ENCODE data around the gene PRPH2.
"Not testable (repeated sequence)": the region's sequence is repeated elsewhere in the genome, so short reads cannot be mapped to it uniquely, and the experiment has no call there.

PRPH2 gene

GRCh38 chr6:42711930-42712329 lies 10.5 kb downstream of the PRPH2 start:
- peaks cover 5 to 6% of the 10 kb centered on the region in 2 donors for H3K9me3 ChIP-seq (ENCODE audit: control insufficient read depth in 1 of 2, low read length in 2 of 2)
- no peak overlapping the region for H3K27ac ChIP-seq (ENCODE audit: low read length)
- no peaks in the 10 kb centered on the region for H3K36me3 ChIP-seq (ENCODE audit: control insufficient read depth in 1 of 2, insufficient read depth in 2 of 2, low read length in 2 of 2)

GRCh38 chr6:42710316-42710715 lies 12.1 kb downstream of the PRPH2 start:
- Histone ChIP-seq H3K36me3 (ENCODE audit: control insufficient read depth in 1 of 2, insufficient read depth in 2 of 2, low read length in 2 of 2) (no peaks in the 10 kb centered on the region), H3K4me1 (ENCODE audit: control insufficient read depth in 1 of 2, insufficient read depth in 2 of 2, low read length in 2 of 2) (no peaks in the 10 kb centered on the region), H3K27me3 (ENCODE audit: low read depth, low read length) (no peaks in the 10 kb centered on the region), H3K9me3 (ENCODE audit: control insufficient read depth in 1 of 2, low read length in 2 of 2) (peaks cover 5 to 6% of the 10 kb centered on the region in 2 donors), H3K4me3 (ENCODE audit: low read depth in 1 of 2, low read length in 2 of 2) (no peak overlapping the region), H3K27ac (ENCODE audit: low read length) (no peak overlapping the region)

More at GRCh38 chr6:42711930-42712329, 10.5 kb downstream of the PRPH2 start:
- H3K4me3 ChIP-seq (ENCODE audit: low read depth in 1 of 2, low read length in 2 of 2), result no peak overlapping the region
- H3K27me3 ChIP-seq (ENCODE audit: low read depth, low read length), result no peaks in the 10 kb centered on the region
- H3K4me1 ChIP-seq (ENCODE audit: control insufficient read depth in 1 of 2, insufficient read depth in 2 of 2, low read length in 2 of 2), result no peaks in the 10 kb centered on the region

- peaks cover 5 to 6% of the 10 kb centered on the region in 2 donors for H3K9me3 ChIP-seq (ENCODE audit: control insufficient read depth in 1 of 2, low read length in 2 of 2)
- H3K27me3 ChIP-seq (ENCODE audit: low read depth, low read length), result no peaks in the 10 kb centered on the region
- H3K4me1 ChIP-seq (ENCODE audit: control insufficient read depth in 1 of 2, insufficient read depth in 2 of 2, low read length in 2 of 2), result no peaks in the 10 kb centered on the region
- H3K4me3 ChIP-seq (ENCODE audit: low read depth in 1 of 2, low read length in 2 of 2), result no peak overlapping the region
- H3K27ac ChIP-seq (ENCODE audit: low read length), result no peak overlapping the region
- H3K36me3 ChIP-seq (ENCODE audit: control insufficient read depth in 1 of 2, insufficient read depth in 2 of 2, low read length in 2 of 2), result no peaks in the 10 kb centered on the region
These were observed 12.5 kb downstream of the PRPH2 start for GRCh38 chr6:42709871-42710270.

GRCh38 chr6:42708096-42708495 lies 14.3 kb downstream of the PRPH2 start:
- no peaks in the 10 kb centered on the region for H3K27me3 ChIP-seq (ENCODE audit: low read depth, low read length)
- no peak overlapping the region for H3K27ac ChIP-seq (ENCODE audit: low read length)
- H3K9me3 ChIP-seq (ENCODE audit: control insufficient read depth in 1 of 2, low read length in 2 of 2), result peaks cover 5 to 6% of the 10 kb centered on the region in 2 donors
- H3K4me3 ChIP-seq (ENCODE audit: low read depth in 1 of 2, low read length in 2 of 2), result no peak overlapping the region
- no peaks in the 10 kb centered on the region for H3K36me3 ChIP-seq (ENCODE audit: control insufficient read depth in 1 of 2, insufficient read depth in 2 of 2, low read length in 2 of 2)
- no peaks in the 10 kb centered on the region for H3K4me1 ChIP-seq (ENCODE audit: control insufficient read depth in 1 of 2, insufficient read depth in 2 of 2, low read length in 2 of 2)

GRCh38 chr6:42707595-42707994 lies 14.8 kb downstream of the PRPH2 start:
- peaks cover 5 to 6% of the 10 kb centered on the region in 2 donors for H3K9me3 ChIP-seq (ENCODE audit: control insufficient read depth in 1 of 2, low read length in 2 of 2)
- no peaks in the 10 kb centered on the region for H3K27me3 ChIP-seq (ENCODE audit: low read depth, low read length)
- H3K4me1 ChIP-seq (ENCODE audit: control insufficient read depth in 1 of 2, insufficient read depth in 2 of 2, low read length in 2 of 2), result no peaks in the 10 kb centered on the region
- H3K27ac ChIP-seq (ENCODE audit: low read length), result no peak overlapping the region
- H3K4me3 ChIP-seq (ENCODE audit: low read depth in 1 of 2, low read length in 2 of 2), result no peak overlapping the region
- H3K36me3 ChIP-seq (ENCODE audit: control insufficient read depth in 1 of 2, insufficient read depth in 2 of 2, low read length in 2 of 2), result no peaks in the 10 kb centered on the region

GRCh38 chr6:42704937-42705374 lies 17.4 kb downstream of the PRPH2 start:
- H3K4me3 ChIP-seq (ENCODE audit: low read depth in 1 of 2, low read length in 2 of 2), result no peak overlapping the region
- H3K9me3 ChIP-seq (ENCODE audit: control insufficient read depth in 1 of 2, low read length in 2 of 2), result no peaks in the 10 kb centered on the region
- H3K27me3 ChIP-seq (ENCODE audit: low read depth, low read length), result no peaks in the 10 kb centered on the region
- H3K36me3 ChIP-seq (ENCODE audit: control insufficient read depth in 1 of 2, insufficient read depth in 2 of 2, low read length in 2 of 2), result no peaks in the 10 kb centered on the region
- H3K27ac ChIP-seq (ENCODE audit: low read length), result no peak overlapping the region
- no peaks in the 10 kb centered on the region for H3K4me1 ChIP-seq (ENCODE audit: control insufficient read depth in 1 of 2, insufficient read depth in 2 of 2, low read length in 2 of 2)

- no peaks in the 10 kb centered on the region for H3K4me1 ChIP-seq (ENCODE audit: control insufficient read depth in 1 of 2, insufficient read depth in 2 of 2, low read length in 2 of 2)
- peak overlapping the region in 1 of 2 donors; percentile 48 for H3K4me3 ChIP-seq (ENCODE audit: low read depth in 1 of 2, low read length in 2 of 2)
- H3K27ac ChIP-seq (ENCODE audit: low read length), result no peak overlapping the region
- H3K27me3 ChIP-seq (ENCODE audit: low read depth, low read length), result no peaks in the 10 kb centered on the region
- H3K9me3 ChIP-seq (ENCODE audit: control insufficient read depth in 1 of 2, low read length in 2 of 2), result no peaks in the 10 kb centered on the region
- H3K36me3 ChIP-seq (ENCODE audit: control insufficient read depth in 1 of 2, insufficient read depth in 2 of 2, low read length in 2 of 2), result no peaks in the 10 kb centered on the region
These were observed 18.0 kb downstream of the PRPH2 start for GRCh38 chr6:42704251-42704936.

GRCh38 chr6:42702786-42703185 lies 19.6 kb downstream of the PRPH2 start:
- not testable (repeated sequence) for H3K36me3 ChIP-seq (ENCODE audit: control insufficient read depth in 1 of 2, insufficient read depth in 2 of 2, low read length in 2 of 2); H3K27me3 ChIP-seq (ENCODE audit: low read depth, low read length); H3K27ac ChIP-seq (ENCODE audit: low read length); H3K4me1 ChIP-seq (ENCODE audit: control insufficient read depth in 1 of 2, insufficient read depth in 2 of 2, low read length in 2 of 2); H3K4me3 ChIP-seq (ENCODE audit: low read depth in 1 of 2, low read length in 2 of 2); H3K9me3 ChIP-seq (ENCODE audit: control insufficient read depth in 1 of 2, low read length in 2 of 2)

- no peak overlapping the region for H3K27ac ChIP-seq (ENCODE audit: low read length)
- H3K4me3 ChIP-seq (ENCODE audit: low read depth in 1 of 2, low read length in 2 of 2), result no peak overlapping the region
- H3K4me1 ChIP-seq (ENCODE audit: control insufficient read depth in 1 of 2, insufficient read depth in 2 of 2, low read length in 2 of 2), result peaks cover 0 to 3% of the 10 kb centered on the region in 2 donors
These were observed 20.2 kb downstream of the PRPH2 start for GRCh38 chr6:42702200-42702599.

GRCh38 chr6:42698217-42698616 lies 24.2 kb downstream of the PRPH2 start:
- no peaks in the 10 kb centered on the region for H3K9me3 ChIP-seq (ENCODE audit: control insufficient read depth in 1 of 2, low read length in 2 of 2)
- H3K36me3 ChIP-seq (ENCODE audit: control insufficient read depth in 1 of 2, insufficient read depth in 2 of 2, low read length in 2 of 2), result peaks cover 5 to 9% of the 10 kb centered on the region in 2 donors
- peaks cover 0 to 9% of the 10 kb centered on the region in 2 donors for H3K4me1 ChIP-seq (ENCODE audit: control insufficient read depth in 1 of 2, insufficient read depth in 2 of 2, low read length in 2 of 2)
- H3K4me3 ChIP-seq (ENCODE audit: low read depth in 1 of 2, low read length in 2 of 2), result no peak overlapping the region
- H3K27me3 ChIP-seq (ENCODE audit: low read depth, low read length), result no peaks in the 10 kb centered on the region
- H3K27ac ChIP-seq (ENCODE audit: low read length), result no peak overlapping the region

More at GRCh38 chr6:42702200-42702599, 20.2 kb downstream of the PRPH2 start:
- H3K27me3 ChIP-seq (ENCODE audit: low read depth, low read length), result no peaks in the 10 kb centered on the region
- H3K9me3 ChIP-seq (ENCODE audit: control insufficient read depth in 1 of 2, low read length in 2 of 2), result no peaks in the 10 kb centered on the region
- H3K36me3 ChIP-seq (ENCODE audit: control insufficient read depth in 1 of 2, insufficient read depth in 2 of 2, low read length in 2 of 2), result no peaks in the 10 kb centered on the region

GRCh38 chr6:42697268-42697655 lies 25.1 kb downstream of the PRPH2 start:
- H3K9me3 ChIP-seq (ENCODE audit: control insufficient read depth in 1 of 2, low read length in 2 of 2), result no peaks in the 10 kb centered on the region
- H3K27me3 ChIP-seq (ENCODE audit: low read depth, low read length), result no peaks in the 10 kb centered on the region
- H3K36me3 ChIP-seq (ENCODE audit: control insufficient read depth in 1 of 2, insufficient read depth in 2 of 2, low read length in 2 of 2), result peaks cover 14 to 18% of the 10 kb centered on the region in 2 donors
- H3K27ac ChIP-seq (ENCODE audit: low read length), result no peak overlapping the region
- H3K4me1 ChIP-seq (ENCODE audit: control insufficient read depth in 1 of 2, insufficient read depth in 2 of 2, low read length in 2 of 2), result peaks cover 0 to 9% of the 10 kb centered on the region in 2 donors
- no peak overlapping the region for H3K4me3 ChIP-seq (ENCODE audit: low read depth in 1 of 2, low read length in 2 of 2)

Data from muscle layer of duodenum (tissue), 2 donors.